ENCODE results near the gene AKT3. TPM values are rescaled to one million over a fixed set of nuclear protein-coding genes. Genes with fewer than 3 reads are reported as not detected.
A peak's percentile ranks its signal among the peaks of the same experiment; 100 is the strongest.

The AKT3 gene
- polyA plus RNA-seq, 5 donors: 15.9 to 39.2 (median 33.1) TPM

- no peak for DNase-seq
These were observed 360.9 kb downstream of the AKT3 start for GRCh38 chr1:243489158-243489527.

GRCh38 chr1:243488459-243489157 lies 361.4 kb downstream of the AKT3 start:
- no peak for DNase-seq

GRCh38 chr1:243487649-243488227 lies 362.3 kb downstream of the AKT3 start:
- no peak for DNase-seq

- no peak for DNase-seq
These were observed 362.9 kb downstream of the AKT3 start for GRCh38 chr1:243487036-243487648.

- no peak for DNase-seq
These were observed 366.1 kb downstream of the AKT3 start for GRCh38 chr1:243483952-243484351.

- DNase-seq: no peak
These were observed 366.8 kb downstream of the AKT3 start for GRCh38 chr1:243483071-243483771.

- DNase-seq: no peak
These were observed 367.7 kb downstream of the AKT3 start for GRCh38 chr1:243482141-243483022.

- DNase-seq: no peak
These were observed 368.9 kb downstream of the AKT3 start for GRCh38 chr1:243481101-243481500.

- DNase-seq: no peak
These were observed 372.2 kb downstream of the AKT3 start for GRCh38 chr1:243477731-243478290.

- DNase-seq: peak in 1 of 2 donors; percentile 17
These were observed 374.1 kb downstream of the AKT3 start for GRCh38 chr1:243475966-243476365.

- no peak for DNase-seq
These were observed 375.1 kb downstream of the AKT3 start for GRCh38 chr1:243474906-243475305.

- no peak for DNase-seq
These were observed 375.7 kb downstream of the AKT3 start for GRCh38 chr1:243474136-243474881.

GRCh38 chr1:243473227-243474135 lies 376.6 kb downstream of the AKT3 start:
- peak in 1 of 2 donors; percentile 51 for DNase-seq

- no peak for DNase-seq
These were observed 378.0 kb downstream of the AKT3 start for GRCh38 chr1:243471754-243472745.

- DNase-seq: no peak
These were observed 378.9 kb downstream of the AKT3 start for GRCh38 chr1:243471026-243471685.

GRCh38 chr1:243470502-243470901 lies 379.5 kb downstream of the AKT3 start:
- DNase-seq: no peak

GRCh38 chr1:243469497-243469896 lies 380.5 kb downstream of the AKT3 start:
- DNase-seq: no peak

GRCh38 chr1:243465738-243466137 lies 384.3 kb downstream of the AKT3 start:
- DNase-seq: no peak

All from right lung (tissue), 5 donors.